Left renal cortex interstitium (tissue), 4 donors: ENCODE data around the gene ACP6. TPM values are rescaled to one million over a fixed set of nuclear protein-coding genes. Genes with fewer than 3 reads are reported as not detected.

ENCODE experiments used
- polyA plus RNA-seq, 4 donors: library from polyadenylated mRNA; unstranded; fragments of 120-200 nt; gene quantifications; one replicate each; pipeline ENCODE4 v1.2.1, GENCODE V29; 2013; ENCODE audit not compliant: insufficient read length in 4 of 4

ACP6 gene
- polyA plus RNA-seq, 4 donors: 21.8 to 37.2 (median 29.5) TPM

Other genes starting within 250 kb of the ACP6 start
- gene BCL9, start 129.0 kb downstream of the ACP6 start, polyA plus RNA-seq: 10 to 100 TPM; 49.3 to 67.5 (median 51.8) TPM
- gene GJA5, start 90.1 kb upstream of the ACP6 start, polyA plus RNA-seq: 10 to 100 TPM; 16.9 to 29.2 (median 22.5) TPM
- gene GJA8, start 232.3 kb upstream of the ACP6 start, polyA plus RNA-seq: under 1 TPM; 0.17 to 0.87 (median 0.48) TPM